HEK293T (cell line): ENCODE measurements around the gene SMOC2.

ENCODE experiments used
- BHLHE40 ChIP-seq: fragments of 450-650 bp; IDR thresholded peaks from 2 replicates; pipeline ENCODE4 v1.6.1; 2016; ENCODE audit warnings: mild to moderate bottlenecking, moderate library complexity, borderline replicate concordance
- CTBP1 ChIP-seq: fragments of 450-650 bp; IDR thresholded peaks from 2 replicates; pipeline ENCODE4 v1.6.1; 2016; ENCODE audit warnings: borderline replicate concordance
- ELF4 ChIP-seq: fragments of 450-650 bp; IDR thresholded peaks from 2 replicates; pipeline ENCODE4 v1.6.1; 2017; ENCODE audit warnings: antibody characterized with exemption
- FOXA1 ChIP-seq: fragments of 450-650 bp; IDR thresholded peaks from 2 replicates; pipeline ENCODE4 v1.6.1; 2016; ENCODE audit warnings: mild to moderate bottlenecking
- FOXK2 ChIP-seq: fragments of 450-650 bp; IDR thresholded peaks from 2 replicates; pipeline ENCODE4 v1.6.1; 2016; ENCODE audit warnings: mild to moderate bottlenecking
- FOXM1 ChIP-seq: fragments of 450-650 bp; IDR thresholded peaks from 2 replicates; pipeline ENCODE4 v1.6.1; 2017; ENCODE audit warnings: mild to moderate bottlenecking, borderline replicate concordance
- HDGF ChIP-seq: fragments of 450-650 bp; IDR thresholded peaks from 2 replicates; pipeline ENCODE4 v1.6.1; 2017; ENCODE audit warnings: antibody characterized with exemption, borderline replicate concordance
- NFRKB ChIP-seq: fragments of 450-650 bp; IDR thresholded peaks from 2 replicates; pipeline ENCODE4 v1.6.1; 2016; ENCODE audit warnings: mild to moderate bottlenecking, moderate library complexity
- SP1 ChIP-seq: fragments of 450-650 bp; IDR thresholded peaks from 2 replicates; pipeline ENCODE4 v1.6.1; 2017
- TARDBP ChIP-seq: fragments of 450-650 bp; IDR thresholded peaks from 2 replicates; pipeline ENCODE4 v1.6.1; 2016
- TF ChIP-seq, protein P1 (sequence below): fragments of 450-650 bp; IDR thresholded peaks from 2 replicates; pipeline ENCODE4 v1.6.1; 2016

- TF ChIP-seq SP1 (no peak), ELF4 (no peak), FOXM1 (no peak), FOXK2 (no peak), TARDBP (no peak), HDGF (no peak), FOXA1 (no peak), NFRKB (no peak), BHLHE40 (no peak), CTBP1 (no peak)
- TF ChIP-seq, protein P1, sequence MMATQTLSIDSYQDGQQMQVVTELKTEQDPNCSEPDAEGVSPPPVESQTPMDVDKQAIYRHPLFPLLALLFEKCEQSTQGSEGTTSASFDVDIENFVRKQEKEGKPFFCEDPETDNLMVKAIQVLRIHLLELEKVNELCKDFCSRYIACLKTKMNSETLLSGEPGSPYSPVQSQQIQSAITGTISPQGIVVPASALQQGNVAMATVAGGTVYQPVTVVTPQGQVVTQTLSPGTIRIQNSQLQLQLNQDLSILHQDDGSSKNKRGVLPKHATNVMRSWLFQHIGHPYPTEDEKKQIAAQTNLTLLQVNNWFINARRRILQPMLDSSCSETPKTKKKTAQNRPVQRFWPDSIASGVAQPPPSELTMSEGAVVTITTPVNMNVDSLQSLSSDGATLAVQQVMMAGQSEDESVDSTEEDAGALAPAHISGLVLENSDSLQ, result no peak
Observed at GRCh38 chr6:168666699-168667427, 225.9 kb downstream of the SMOC2 start.
